Ascending aorta (tissue), 2 donors: ENCODE data around the gene ST6GALNAC2. TPM values are rescaled to one million over a fixed set of nuclear protein-coding genes. Genes with fewer than 3 reads are reported as not detected.

ENCODE experiments used
- DNase-seq, 2 donors: peaks; one replicate each; pipeline ENCODE4 v3.0.0-alpha.2; 2019; ENCODE audit warnings: low spot score in 2 of 2
- H3K27ac ChIP-seq, 2 donors: fragments of 200-600 bp; sonication (generic); one replicate each; pipeline ENCODE4 v1.5.1; 2016 to 2017; ENCODE audit warnings: mild to moderate bottlenecking in 1 of 2
- H3K27me3 ChIP-seq: fragments of 200-600 bp; sonication (generic); one replicate; pipeline ENCODE4 v1.5.1; 2017
- H3K36me3 ChIP-seq, 2 donors: fragments of 200-600 bp; sonication (generic); one replicate each; pipeline ENCODE4 v1.5.1; 2016
- H3K4me1 ChIP-seq, 2 donors: fragments of 200-600 bp; sonication (generic); one replicate each; pipeline ENCODE4 v1.5.1; 2016 to 2017; ENCODE audit warnings: mild to moderate bottlenecking in 1 of 2
- H3K4me3 ChIP-seq, 2 donors: fragments of 200-600 bp; sonication (generic); one replicate each; pipeline ENCODE4 v1.5.1; 2016 to 2017; ENCODE audit warnings: mild to moderate bottlenecking in 1 of 2
- H3K9me3 ChIP-seq, 2 donors: fragments of 200-600 bp; sonication (generic); one replicate each; pipeline ENCODE4 v1.5.1; 2016
- intact Hi-C: fragments of 100-400 bp; cut with DNase I; formaldehyde crosslinking; loops from one replicate; pipeline ENCODE4 v1.15.1; 2023
- total RNA-seq: library from RNA; depleted of rRNA; stranded (reverse); fragments of >200 nt; gene quantifications from one replicate; pipeline ENCODE4 v1.1.0, GENCODE V29; 2016
- TF ChIP-seq, protein P1 (sequence below), 3 experiments: fragments of 200-600 bp in 2 of 3; fragments of 450-650 bp in 1 of 3; sonication (generic) in 2 of 3; IDR thresholded peaks; one replicate each; pipeline ENCODE4 v1.5.1; 2016 to 2019; ENCODE audit warnings: antibody characterized with exemption in 3 of 3, mild to moderate bottlenecking in 1 of 3, moderate library complexity in 1 of 3

ST6GALNAC2 gene
- total RNA-seq, result 15.8 TPM

DNA sequence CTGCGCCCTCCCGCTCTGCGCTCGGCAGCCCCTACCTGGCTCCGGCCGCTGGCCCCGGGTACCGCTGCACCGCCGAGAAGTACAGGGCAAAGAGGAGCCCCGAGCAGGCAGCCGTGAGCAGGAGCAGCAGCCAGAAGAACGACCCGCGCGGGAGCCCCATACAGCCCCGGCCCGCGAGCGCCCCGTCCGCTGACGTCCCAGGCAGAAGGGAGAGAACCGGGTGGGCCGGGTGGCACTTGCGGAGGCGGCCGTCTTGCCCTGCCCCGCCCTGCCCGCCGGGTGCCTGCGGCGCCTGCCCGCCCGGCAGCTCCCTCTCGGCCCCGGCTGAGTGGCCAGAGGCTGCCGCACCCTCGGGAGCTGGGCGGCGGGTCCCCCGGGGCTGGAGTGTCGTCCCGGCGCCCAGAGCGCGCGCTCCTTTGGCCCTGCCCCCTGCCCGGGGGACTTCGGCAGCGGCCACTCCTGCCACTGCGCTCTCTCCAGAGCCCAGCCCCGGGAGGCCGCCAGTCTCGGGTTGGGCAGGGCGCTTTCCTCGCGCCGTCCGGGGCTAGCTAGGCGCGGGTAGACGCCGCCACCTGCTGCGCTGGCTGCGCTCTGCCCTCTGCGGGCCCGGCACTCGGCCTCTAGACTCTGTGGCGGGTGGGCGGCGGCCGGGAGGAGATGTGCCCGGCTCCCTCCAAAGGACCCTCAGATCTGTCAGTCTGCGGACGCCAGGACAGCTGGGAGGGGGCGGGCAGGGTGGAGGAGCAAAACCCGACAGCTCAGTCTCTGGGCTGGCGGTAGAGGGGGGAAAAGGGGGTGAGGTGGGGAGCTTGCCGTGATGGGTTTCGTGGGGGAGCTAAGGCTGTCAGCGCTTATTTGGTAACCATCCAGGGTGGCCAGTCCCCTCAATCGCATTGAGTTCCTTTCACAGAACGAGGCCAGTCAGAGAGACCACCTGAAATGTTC, at the start of gene ST6GALNAC2:
Gene ST6GALNAC2, minus strand, starts transcription at position 212 of the 945 bp plus-strand sequence. Its CDS starts 52 bp downstream, at position 160.
- Histone ChIP-seq H3K4me3 (peak within 1 kb of the TSS; percentile 51 to 67), H3K4me1 (peaks cover 0 to 20% of the 10 kb centered on the region in 2 donors), H3K27ac (no peak within 1 kb of the TSS), H3K9me3 (no peaks in the 10 kb centered on the region), H3K27me3 (no peaks in the 10 kb centered on the region), H3K36me3 (no peaks in the 10 kb centered on the region)
- intact Hi-C loops, result loop anchor here (2.0 kb wide), 1 partner anchor 63 kb away; no protein-coding TSS in a partner anchor
- peak in 1 of 2 donors; percentile 70 for DNase-seq
- TF ChIP-seq, protein P1, sequence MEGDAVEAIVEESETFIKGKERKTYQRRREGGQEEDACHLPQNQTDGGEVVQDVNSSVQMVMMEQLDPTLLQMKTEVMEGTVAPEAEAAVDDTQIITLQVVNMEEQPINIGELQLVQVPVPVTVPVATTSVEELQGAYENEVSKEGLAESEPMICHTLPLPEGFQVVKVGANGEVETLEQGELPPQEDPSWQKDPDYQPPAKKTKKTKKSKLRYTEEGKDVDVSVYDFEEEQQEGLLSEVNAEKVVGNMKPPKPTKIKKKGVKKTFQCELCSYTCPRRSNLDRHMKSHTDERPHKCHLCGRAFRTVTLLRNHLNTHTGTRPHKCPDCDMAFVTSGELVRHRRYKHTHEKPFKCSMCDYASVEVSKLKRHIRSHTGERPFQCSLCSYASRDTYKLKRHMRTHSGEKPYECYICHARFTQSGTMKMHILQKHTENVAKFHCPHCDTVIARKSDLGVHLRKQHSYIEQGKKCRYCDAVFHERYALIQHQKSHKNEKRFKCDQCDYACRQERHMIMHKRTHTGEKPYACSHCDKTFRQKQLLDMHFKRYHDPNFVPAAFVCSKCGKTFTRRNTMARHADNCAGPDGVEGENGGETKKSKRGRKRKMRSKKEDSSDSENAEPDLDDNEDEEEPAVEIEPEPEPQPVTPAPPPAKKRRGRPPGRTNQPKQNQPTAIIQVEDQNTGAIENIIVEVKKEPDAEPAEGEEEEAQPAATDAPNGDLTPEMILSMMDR (IDR thresholded peaks at IDR 0.05), result peak; percentile 24 to 41 (median 26)

DNA sequence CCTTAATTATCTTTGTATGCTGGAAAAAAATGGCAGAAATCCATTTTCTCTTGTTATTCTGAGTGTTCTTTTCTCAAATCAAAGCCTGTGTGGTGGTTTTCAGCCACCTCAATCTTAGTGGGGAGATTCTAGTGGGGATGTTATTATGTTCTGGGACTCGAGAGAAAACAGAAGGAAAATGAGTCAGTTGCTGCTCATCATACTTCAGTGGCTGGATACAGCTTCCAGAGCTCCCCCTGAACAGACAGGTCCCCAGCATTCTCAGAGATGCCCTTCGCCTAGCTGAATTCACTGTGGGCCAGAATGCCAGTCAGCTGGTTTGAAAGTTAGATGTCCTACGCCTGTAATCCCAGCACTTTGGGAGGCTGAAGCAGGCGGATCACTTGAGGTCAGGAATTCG, 49.4 kb upstream of the ST6GALNAC2 start:
- H3K9me3 ChIP-seq, result no peaks in the 10 kb centered on the region
- intact Hi-C loops, result no loop called here
- no peaks in the 10 kb centered on the region for H3K4me1 ChIP-seq
- H3K4me3 ChIP-seq, result no peak overlapping the region
- TF ChIP-seq, protein P1 (IDR thresholded peaks at IDR 0.05), result no peak
- no peak for DNase-seq
- no peaks in the 10 kb centered on the region for H3K27me3 ChIP-seq
- no peaks in the 10 kb centered on the region for H3K36me3 ChIP-seq
- H3K27ac ChIP-seq, result no peak overlapping the region

DNA sequence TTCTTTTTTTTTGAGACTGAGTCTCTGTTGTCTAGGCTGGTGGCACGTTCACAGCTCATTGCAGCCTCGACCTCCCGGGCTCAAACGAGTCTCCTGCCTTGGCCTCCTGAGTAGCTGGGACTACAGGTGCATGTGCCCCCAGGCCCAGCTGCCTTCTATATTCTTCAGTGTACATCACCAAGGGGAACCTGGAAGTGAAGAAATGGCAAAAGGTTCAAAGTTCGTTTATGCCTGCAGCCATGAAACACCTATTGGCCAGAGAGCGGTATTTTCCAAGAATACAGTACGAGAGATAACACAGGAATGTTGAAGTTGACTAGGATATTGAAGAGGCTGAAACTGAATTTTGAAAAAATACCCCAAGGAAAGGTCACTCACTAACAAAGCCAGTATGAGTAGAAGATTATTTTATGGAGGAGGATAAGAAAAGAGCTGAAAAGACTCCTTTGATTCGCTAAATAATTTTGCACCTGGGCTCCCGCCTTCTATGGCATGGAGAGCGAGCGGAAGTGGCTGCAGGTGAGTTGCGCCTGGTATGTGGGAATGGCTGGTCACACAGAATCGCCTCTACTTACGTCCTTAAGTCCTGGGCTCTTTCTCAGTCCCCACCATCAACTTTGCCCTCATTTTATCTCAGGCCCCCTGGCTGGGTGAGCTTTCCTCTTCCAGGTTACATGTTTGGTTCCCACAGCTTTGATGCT, 48.1 kb upstream of the ST6GALNAC2 start:
- H3K27me3 ChIP-seq, result no peaks in the 10 kb centered on the region
- intact Hi-C loops, result no loop called here
- no peaks in the 10 kb centered on the region for H3K36me3 ChIP-seq
- no peak overlapping the region for H3K27ac ChIP-seq
- no peak overlapping the region for H3K4me3 ChIP-seq
- DNase-seq, result no peak
- TF ChIP-seq, protein P1 (IDR thresholded peaks at IDR 0.05), result no peak
- no peaks in the 10 kb centered on the region for H3K4me1 ChIP-seq
- H3K9me3 ChIP-seq, result no peaks in the 10 kb centered on the region

- intact Hi-C loops, result no loop called here
- H3K27ac ChIP-seq, result no peak overlapping the region
- no peaks in the 10 kb centered on the region for H3K4me1 ChIP-seq
- no peaks in the 10 kb centered on the region for H3K36me3 ChIP-seq
- no peaks in the 10 kb centered on the region for H3K27me3 ChIP-seq
- DNase-seq, result no peak
- no peaks in the 10 kb centered on the region for H3K9me3 ChIP-seq
- TF ChIP-seq, protein P1 (IDR thresholded peaks at IDR 0.05), result no peak
- no peak overlapping the region for H3K4me3 ChIP-seq
Measured at GRCh38 chr17:76631821-76632565, 46.3 kb upstream of the ST6GALNAC2 start.

DNA sequence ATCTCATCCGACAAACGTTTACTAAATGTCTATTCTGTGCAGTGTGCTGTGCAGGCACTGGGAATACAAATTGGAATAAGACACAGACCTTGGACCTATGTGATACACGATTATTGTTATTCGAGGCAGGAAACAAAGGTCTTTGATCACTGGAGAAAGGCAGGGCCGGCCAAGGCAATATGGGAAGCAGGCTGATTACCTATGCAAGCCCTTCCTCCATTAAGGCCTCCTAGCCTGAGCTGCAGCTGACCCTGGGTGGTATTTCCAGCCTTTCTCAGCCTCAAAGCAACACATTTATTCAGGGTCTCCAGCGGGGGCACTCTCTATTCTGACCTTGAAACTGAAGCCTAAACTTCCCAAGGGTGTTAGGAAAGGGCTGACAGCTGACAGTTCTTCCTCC, 44.5 kb upstream of the ST6GALNAC2 start:
- no peaks in the 10 kb centered on the region for H3K4me1 ChIP-seq
- no peaks in the 10 kb centered on the region for H3K36me3 ChIP-seq
- intact Hi-C loops, result no loop called here
- no peak overlapping the region for H3K27ac ChIP-seq
- no peaks in the 10 kb centered on the region for H3K27me3 ChIP-seq
- H3K4me3 ChIP-seq, result no peak overlapping the region
- TF ChIP-seq, protein P1 (IDR thresholded peaks at IDR 0.05), result no peak
- H3K9me3 ChIP-seq, result no peaks in the 10 kb centered on the region
- DNase-seq, result no peak
